Neural cell (in vitro differentiated cells): ENCODE measurements around the gene PRDM11.

Source experiments
- CTCF ChIP-seq: fragments of 450-650 bp; IDR thresholded peaks from 2 replicates; pipeline ENCODE4 v1.5.1; 2014; ENCODE audit warnings: antibody characterized with exemption, mild to moderate bottlenecking, moderate library complexity; ENCODE audit not compliant: poor library complexity, severe bottlenecking
- EP300 ChIP-seq: fragments of 450-650 bp; conservative IDR thresholded peaks from 2 replicates; pipeline ENCODE4 v1.6.1; 2014; ENCODE audit warnings: antibody characterized with exemption, mild to moderate bottlenecking, moderate library complexity; ENCODE audit not compliant: poor library complexity, severe bottlenecking
- EZH2 ChIP-seq: fragments of 200-600, 300-800 bp; shearing (Covaris generic), sonication (generic); IDR thresholded peaks from 2 replicates; pipeline ENCODE4 v1.6.1; 2014; ENCODE audit warnings: antibody characterized with exemption, low read length, borderline replicate concordance, mild to moderate bottlenecking; ENCODE audit not compliant: insufficient read depth, poor library complexity, severe bottlenecking
- MXI1 ChIP-seq: fragments of 450-650 bp; conservative IDR thresholded peaks from 2 replicates; pipeline ENCODE4 v1.6.1; 2014; ENCODE audit warnings: antibody characterized with exemption, mild to moderate bottlenecking; ENCODE audit not compliant: poor library complexity, severe bottlenecking
- SMC3 ChIP-seq: fragments of 450-650 bp; conservative IDR thresholded peaks from 2 replicates; pipeline ENCODE4 v1.6.1; 2014; ENCODE audit warnings: antibody characterized with exemption, mild to moderate bottlenecking, moderate library complexity; ENCODE audit not compliant: poor library complexity
- TAF1 ChIP-seq: IDR thresholded peaks from 2 replicates; pipeline ENCODE4 v1.6.1; 2012; ENCODE audit warnings: low read depth

- TF ChIP-seq CTCF (no peak), EP300 (no peak), SMC3 (no peak), EZH2 (no peak), MXI1 (no peak), TAF1 (no peak)
Measured at GRCh38 chr11:45225277-45225676, 78.8 kb downstream of the PRDM11 start.
